Fibroblast of lung (primary cell): ENCODE measurements around the gene TMEM252. TPM values are rescaled to one million over a fixed set of nuclear protein-coding genes. Genes with fewer than 3 reads are reported as not detected.

Experiments
- DNase-seq, 2 donors: peaks; one replicate each; pipeline versions ENCODE4 v3.0.0 to v3.0.0-alpha.2; 2010; ENCODE audit warnings: low read depth in 2 of 2
- H2AFZ ChIP-seq: 2 replicates; pipeline ENCODE4 v1.5.1; 2012; ENCODE audit warnings: low read length, control low read depth, inconsistent platforms
- H3K27ac ChIP-seq: 2 replicates; pipeline ENCODE4 v1.5.1; 2011; ENCODE audit warnings: low read length, control low read depth; ENCODE audit not compliant: insufficient read depth
- H3K27me3 ChIP-seq: 2 replicates; pipeline ENCODE4 v1.5.1; 2011; ENCODE audit warnings: mild to moderate bottlenecking, low read length; ENCODE audit not compliant: control insufficient read depth, insufficient read depth
- H3K36me3 ChIP-seq: 2 replicates; pipeline ENCODE4 v1.5.1; 2011; ENCODE audit warnings: low read length; ENCODE audit not compliant: control insufficient read depth, insufficient read depth
- H3K4me1 ChIP-seq: 2 replicates; pipeline ENCODE4 v1.5.1; 2011; ENCODE audit warnings: low read length; ENCODE audit not compliant: control insufficient read depth, insufficient read depth; ENCODE audit errors: extremely low read depth
- H3K4me2 ChIP-seq: 2 replicates; pipeline ENCODE4 v1.5.1; 2011; ENCODE audit warnings: low read length, control low read depth; ENCODE audit not compliant: insufficient read depth; ENCODE audit errors: extremely low read depth
- H3K4me3 ChIP-seq, 4 experiments: fragments of 200-600 bp in 1 of 4; sonication (generic) in 1 of 4; replicated peaks in 1 of 4; 2 replicates each; pipeline ENCODE4 v1.5.1; 2011 to 2016; ENCODE audit warnings: low read length in 4 of 4, low read depth in 3 of 4, mild to moderate bottlenecking in 3 of 4, control low read depth in 2 of 4, inconsistent platforms in 1 of 4, mixed read lengths in 1 of 4; ENCODE audit not compliant: insufficient read depth in 1 of 4; ENCODE audit errors: control extremely low read depth in 1 of 4
- H3K79me2 ChIP-seq: 2 replicates; pipeline ENCODE4 v1.5.1; 2012; ENCODE audit warnings: mild to moderate bottlenecking, low read length, inconsistent platforms; ENCODE audit not compliant: control insufficient read depth, insufficient read depth
- H3K9ac ChIP-seq: 2 replicates; pipeline ENCODE4 v1.5.1; 2011; ENCODE audit warnings: mild to moderate bottlenecking, low read length, control low read depth; ENCODE audit not compliant: insufficient read depth
- H3K9me3 ChIP-seq: 2 replicates; pipeline ENCODE4 v1.5.1; 2012; ENCODE audit warnings: low read depth, low read length; ENCODE audit not compliant: control insufficient read depth, insufficient read depth
- H4K20me1 ChIP-seq: 2 replicates; pipeline ENCODE4 v1.5.1; 2011; ENCODE audit warnings: low read length; ENCODE audit not compliant: control insufficient read depth, insufficient read depth; ENCODE audit errors: extremely low read depth
- CTCF ChIP-seq, 2 donors: IDR thresholded peaks in 1 of 2; conservative IDR thresholded peaks in 1 of 2; 1 replicate in 1 of 2; 2 replicates in 1 of 2; pipeline ENCODE4 v1.5.1; 2011 to 2012; ENCODE audit warnings: low read length in 2 of 2, control low read depth in 1 of 2, inconsistent platforms in 1 of 2, low read depth in 1 of 2, mild to moderate bottlenecking in 1 of 2
- EZH2 ChIP-seq: IDR thresholded peaks from 2 replicates; pipeline ENCODE4 v1.5.1; 2012; ENCODE audit warnings: low read length, control low read depth, mild to moderate bottlenecking; ENCODE audit errors: missing control alignments
- polyA plus RNA-seq, 2 donors: library from polyadenylated mRNA; depleted of rRNA in 1 of 2; stranded (reverse) in 1 of 2; unstranded in 1 of 2; fragments of >200 nt; gene quantifications; 2 replicates each; pipeline ENCODE4 v1.2.1, GENCODE V29; 2011 to 2012; ENCODE audit warnings: missing spikeins in 1 of 2
- total RNA-seq: library from RNA; depleted of rRNA; stranded (reverse); fragments of >200 nt; gene quantifications from 2 replicates; pipeline ENCODE4 v1.2.1, GENCODE V29; 2014

Gene TMEM252
- total and polyA plus RNA-seq, 2 donors (not counting 1 experiment from before 2014, with no cell fraction given) = not detected

DNA sequence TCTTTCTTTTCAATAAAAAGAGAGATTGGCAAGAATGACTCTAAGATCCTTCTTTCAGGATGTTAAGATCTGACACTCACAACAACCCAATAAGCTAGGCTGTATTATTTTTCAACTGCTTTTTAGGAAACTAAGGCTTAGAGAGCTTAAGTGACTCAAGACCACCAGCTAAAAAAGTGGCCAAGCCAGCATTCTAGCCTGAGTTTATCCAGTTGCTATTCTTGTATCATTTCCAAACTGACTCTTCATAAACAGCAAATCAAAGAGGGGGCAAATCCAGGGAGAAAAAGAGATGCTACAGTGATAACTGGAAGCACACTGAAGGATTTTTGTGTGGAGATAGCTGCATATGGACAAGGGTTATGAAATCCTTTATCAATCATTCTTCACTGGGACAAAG is 47.1 kb downstream of the TMEM252 start:
- Histone ChIP-seq H3K27ac (no peak overlapping the region), H3K4me1 (peaks cover 3% of the 10 kb centered on the region), H3K4me3 (no peak overlapping the region), H3K4me2 (no peak overlapping the region), H4K20me1 (no peaks in the 10 kb centered on the region), H3K27me3 (no peaks in the 10 kb centered on the region), H3K79me2 (no peaks in the 10 kb centered on the region), H2AFZ (no peak overlapping the region), H3K9ac (no peak overlapping the region), H3K9me3 (no peaks in the 10 kb centered on the region), H3K36me3 (no peaks in the 10 kb centered on the region)
- TF ChIP-seq CTCF (conservative IDR thresholded peaks at IDR 0.05 in 1 of 2, IDR thresholded peaks at IDR 0.05 in 1 of 2; ENCODE audit: low read depth in 1 of 2, low read length in 2 of 2) (no peak), EZH2 (no peak)
- DNase-seq = no peak

GRCh38 chr9:68492806-68493205 is 47.9 kb downstream of the TMEM252 start:
- Histone ChIP-seq H3K4me3 (no peak overlapping the region), H3K4me1 (peaks cover 3% of the 10 kb centered on the region), H3K4me2 (no peak overlapping the region), H4K20me1 (no peaks in the 10 kb centered on the region), H3K27ac (no peak overlapping the region), H3K79me2 (no peaks in the 10 kb centered on the region), H3K9me3 (no peaks in the 10 kb centered on the region), H2AFZ (no peak overlapping the region), H3K27me3 (no peaks in the 10 kb centered on the region), H3K36me3 (no peaks in the 10 kb centered on the region), H3K9ac (no peak overlapping the region)
- no peak for TF ChIP-seq CTCF (conservative IDR thresholded peaks at IDR 0.05 in 1 of 2, IDR thresholded peaks at IDR 0.05 in 1 of 2; ENCODE audit: low read depth in 1 of 2, low read length in 2 of 2)
- no peak for TF ChIP-seq EZH2
- DNase-seq = no peak

DNA sequence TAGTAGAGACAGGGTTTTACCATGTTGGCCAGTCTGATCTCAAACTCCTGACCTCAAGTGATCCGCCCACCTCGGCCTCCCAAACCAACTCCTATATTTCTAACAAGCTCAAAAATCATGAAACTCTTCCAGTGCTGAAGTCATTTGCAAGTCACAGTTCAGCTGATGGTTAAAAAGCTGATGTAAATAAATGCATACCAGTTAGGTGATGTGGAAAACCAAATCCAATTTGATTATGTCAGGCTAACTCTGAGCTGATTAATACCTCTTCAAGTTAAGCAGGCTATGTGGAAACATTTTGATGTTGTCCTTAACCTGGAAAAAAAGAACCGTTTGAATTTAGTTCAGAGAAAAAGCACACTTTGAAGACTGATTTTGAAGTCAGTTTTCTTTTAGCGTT is 51.0 kb downstream of the TMEM252 start:
- Histone ChIP-seq H3K79me2 (no peaks in the 10 kb centered on the region), H3K9ac (no peak overlapping the region), H3K4me1 (peaks cover 3% of the 10 kb centered on the region), H2AFZ (no peak overlapping the region), H3K9me3 (no peaks in the 10 kb centered on the region), H3K4me2 (no peak overlapping the region), H3K27ac (peak overlapping the region; percentile 14), H4K20me1 (no peaks in the 10 kb centered on the region), H3K36me3 (no peaks in the 10 kb centered on the region), H3K4me3 (no peak overlapping the region), H3K27me3 (no peaks in the 10 kb centered on the region)
- TF ChIP-seq EZH2 = no peak
- TF ChIP-seq CTCF (conservative IDR thresholded peaks at IDR 0.05 in 1 of 2, IDR thresholded peaks at IDR 0.05 in 1 of 2; ENCODE audit: low read depth in 1 of 2, low read length in 2 of 2) = no peak
- peak; percentile 54 to 63 for DNase-seq
